GM21619 (cell line): ENCODE measurements around the gene VWA3B.
"Not testable (repeated sequence)": the region's sequence is repeated elsewhere in the genome, so short reads cannot be mapped to it uniquely, and the experiment has no call there.

ENCODE experiments used
- ATAC-seq: cut with Tn5 transposase; IDR thresholded peaks from one replicate; pipeline ENCODE4 v1.9.1; 2021; ENCODE audit not compliant: unreplicated experiment

The VWA3B gene, protein sequence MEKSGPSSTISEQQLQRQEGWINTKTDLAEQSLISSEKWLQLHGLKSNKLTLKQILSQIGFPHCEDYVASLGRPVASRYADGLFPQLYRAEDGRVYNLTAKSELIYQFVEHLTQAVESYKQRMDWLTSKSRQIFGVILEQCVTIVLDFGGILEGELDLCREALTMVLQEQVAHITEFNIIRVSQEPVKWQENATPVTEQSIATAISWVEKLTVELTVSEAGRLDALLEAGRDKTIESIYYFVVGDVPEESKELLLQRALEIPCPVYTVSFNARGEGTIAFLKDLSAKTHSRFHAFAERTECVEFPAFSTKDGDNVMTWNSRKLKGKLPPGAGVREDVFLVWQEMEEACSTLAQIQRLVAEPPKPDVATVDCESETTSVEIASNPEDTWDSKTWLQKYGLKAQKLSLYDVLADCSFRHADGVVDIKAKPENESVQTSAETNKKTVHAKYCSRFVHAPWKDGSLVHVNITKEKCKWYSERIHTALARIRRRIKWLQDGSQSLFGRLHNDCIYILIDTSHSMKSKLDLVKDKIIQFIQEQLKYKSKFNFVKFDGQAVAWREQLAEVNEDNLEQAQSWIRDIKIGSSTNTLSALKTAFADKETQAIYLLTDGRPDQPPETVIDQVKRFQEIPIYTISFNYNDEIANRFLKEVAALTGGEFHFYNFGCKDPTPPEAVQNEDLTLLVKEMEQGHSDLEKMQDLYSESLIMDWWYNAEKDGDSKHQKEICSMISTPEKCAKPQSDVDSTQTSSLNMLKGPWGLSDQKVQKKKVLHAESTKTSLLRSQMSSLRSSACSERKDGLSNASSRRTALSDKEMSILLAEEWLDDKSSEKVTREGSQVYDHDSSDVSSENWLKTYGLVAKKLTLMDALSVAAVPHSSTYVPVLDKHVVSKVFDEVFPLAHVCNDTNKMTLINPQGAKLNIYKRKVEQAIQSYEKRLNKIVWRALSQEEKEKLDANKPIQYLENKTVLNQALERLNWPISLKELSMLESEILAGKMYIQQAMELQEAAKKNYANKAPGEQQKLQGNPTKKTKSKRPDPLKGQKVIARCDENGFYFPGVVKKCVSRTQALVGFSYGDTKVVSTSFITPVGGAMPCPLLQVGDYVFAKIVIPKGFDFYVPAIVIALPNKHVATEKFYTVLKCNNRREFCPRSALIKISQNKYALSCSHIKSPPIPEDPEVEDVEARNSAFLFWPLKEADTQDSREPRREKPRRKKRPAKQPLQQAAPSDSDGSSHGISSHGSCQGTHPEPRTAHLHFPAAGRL (N-terminal part only)

DNA sequence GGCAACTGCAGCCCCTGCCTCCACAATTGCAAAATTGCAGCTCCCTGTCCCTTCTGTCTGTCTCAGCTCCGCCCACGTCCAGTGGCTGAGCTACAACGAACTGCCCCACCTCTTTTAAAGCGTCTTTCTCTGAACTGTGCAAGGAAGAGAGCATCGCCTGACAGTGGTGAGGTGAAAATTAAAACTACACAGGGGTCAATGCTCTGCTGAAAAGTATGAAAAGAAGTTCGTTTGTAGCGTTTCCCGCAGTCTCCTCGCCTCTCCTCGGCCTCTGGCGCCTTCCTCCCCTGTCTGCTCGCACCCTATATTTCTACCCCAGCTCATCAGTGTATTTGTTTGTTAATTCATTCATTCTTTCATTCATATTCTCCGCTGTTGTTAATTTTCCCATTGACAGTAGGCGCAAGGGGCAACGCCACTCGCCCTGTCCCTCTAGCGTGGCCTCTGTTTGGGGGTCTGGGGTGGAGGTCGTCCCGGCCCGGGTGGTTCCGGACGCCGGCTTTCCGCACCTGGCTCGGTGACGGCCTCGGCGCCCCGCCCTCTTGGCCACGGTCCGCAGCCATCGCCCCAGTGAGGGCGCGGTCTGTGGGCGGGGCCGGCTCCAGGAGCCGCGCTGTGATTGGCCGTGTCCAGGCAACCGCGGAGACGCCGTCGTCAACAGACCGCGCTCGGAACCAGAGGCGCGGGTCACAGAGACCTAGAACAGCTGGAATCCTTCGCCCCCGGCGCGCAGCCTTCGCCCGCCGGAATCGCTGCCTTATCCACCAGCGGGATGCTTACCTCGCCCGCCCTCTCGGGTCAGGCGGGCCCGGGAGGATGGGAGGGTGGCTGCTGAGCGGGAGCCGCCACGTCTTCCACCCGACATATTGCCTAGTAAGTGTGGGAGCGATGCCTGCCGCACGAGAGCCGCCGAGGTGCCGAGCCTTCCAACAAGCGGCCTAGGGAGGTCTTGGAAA, at the start of gene VWA3B:
Gene VWA3B, plus strand, starts transcription at position 677 of the 956 bp plus-strand sequence. CDS start 5,926 bp downstream, outside the sequence.
- peak; percentile 90 for ATAC-seq

DNA sequence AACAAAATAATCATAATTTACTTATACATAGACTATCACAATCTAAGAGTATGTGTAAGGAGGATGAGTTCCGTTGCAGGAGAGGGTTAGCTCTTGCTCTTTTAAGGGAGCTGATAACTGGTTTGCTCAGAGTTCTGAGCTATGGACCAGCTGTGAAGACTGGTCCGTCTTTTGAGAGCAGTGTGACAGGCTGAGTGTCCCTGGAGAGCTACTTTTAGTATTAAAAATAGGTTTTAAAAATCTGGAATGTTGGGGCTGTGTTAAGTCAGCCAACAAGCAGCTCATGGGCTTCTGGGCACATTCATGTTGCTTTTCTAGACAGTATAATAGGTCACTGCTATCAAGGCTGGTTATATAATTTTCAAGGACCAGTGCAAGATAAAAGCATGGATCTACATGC, 49.8 kb upstream of the VWA3B start:
- no peak for ATAC-seq

DNA sequence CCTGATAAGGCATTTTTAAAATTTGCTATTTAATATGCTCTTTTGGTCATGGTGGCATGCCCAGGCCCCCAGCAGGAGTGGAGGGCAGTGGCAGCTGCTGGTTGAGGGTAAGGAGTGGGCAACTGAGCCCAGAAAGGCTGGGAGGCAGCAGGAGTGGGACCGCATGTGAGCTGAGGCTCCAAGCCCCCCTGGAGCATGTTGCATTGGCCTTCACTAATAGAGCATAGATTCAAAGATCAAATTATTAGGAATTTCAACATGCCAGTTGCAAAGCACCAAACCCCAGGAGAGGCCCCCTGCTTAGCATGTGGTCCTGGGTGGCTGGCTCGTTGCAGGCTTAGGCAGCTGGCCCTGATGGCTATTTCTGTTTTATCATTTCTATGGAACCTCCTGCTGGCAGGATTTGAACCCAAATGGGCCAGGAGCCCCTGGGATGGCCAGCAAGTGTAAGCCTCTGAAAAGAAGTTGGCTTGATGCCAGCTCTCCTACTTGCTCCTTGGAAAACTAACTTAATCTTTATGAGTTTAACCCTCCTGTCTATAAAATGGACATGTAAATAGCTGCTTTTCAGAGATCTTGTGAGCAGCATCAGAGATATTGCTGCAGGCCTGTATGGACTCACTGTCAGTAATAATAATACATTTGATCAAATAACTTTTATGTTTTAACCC, 49.2 kb upstream of the VWA3B start:
- ATAC-seq, result no peak

DNA sequence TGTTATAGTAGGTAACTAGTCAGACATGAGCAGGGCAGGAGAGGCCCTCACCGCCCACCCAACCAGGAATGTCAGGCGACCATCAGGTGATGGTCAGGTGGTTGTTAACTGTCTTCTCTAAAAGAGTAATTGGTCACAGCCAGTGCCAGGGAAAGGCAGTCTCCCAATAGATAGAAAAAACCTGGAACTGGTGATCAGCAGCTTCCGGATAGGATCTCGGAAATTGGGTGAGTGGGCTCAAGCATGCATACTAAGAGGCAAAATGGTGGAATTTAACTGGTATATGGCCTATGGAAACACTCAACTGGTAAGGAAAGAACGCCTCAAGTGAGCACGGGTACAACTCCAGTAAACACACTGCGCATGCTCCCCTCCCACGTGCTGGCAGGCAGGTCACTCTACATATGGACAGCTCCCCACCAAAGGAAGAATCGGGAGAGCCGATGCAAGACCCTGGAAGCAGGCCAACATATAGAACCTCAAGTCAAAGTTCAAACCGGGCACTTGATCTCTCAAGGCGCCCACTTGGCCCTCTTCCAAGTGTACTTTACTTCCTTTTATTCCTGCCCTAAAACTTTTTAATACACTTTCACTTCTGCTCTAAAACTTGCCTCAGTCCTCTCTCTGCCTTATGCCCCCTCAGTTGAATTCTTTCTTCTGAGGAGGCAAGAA, 47.7 kb upstream of the VWA3B start:
- ATAC-seq, result no peak

DNA sequence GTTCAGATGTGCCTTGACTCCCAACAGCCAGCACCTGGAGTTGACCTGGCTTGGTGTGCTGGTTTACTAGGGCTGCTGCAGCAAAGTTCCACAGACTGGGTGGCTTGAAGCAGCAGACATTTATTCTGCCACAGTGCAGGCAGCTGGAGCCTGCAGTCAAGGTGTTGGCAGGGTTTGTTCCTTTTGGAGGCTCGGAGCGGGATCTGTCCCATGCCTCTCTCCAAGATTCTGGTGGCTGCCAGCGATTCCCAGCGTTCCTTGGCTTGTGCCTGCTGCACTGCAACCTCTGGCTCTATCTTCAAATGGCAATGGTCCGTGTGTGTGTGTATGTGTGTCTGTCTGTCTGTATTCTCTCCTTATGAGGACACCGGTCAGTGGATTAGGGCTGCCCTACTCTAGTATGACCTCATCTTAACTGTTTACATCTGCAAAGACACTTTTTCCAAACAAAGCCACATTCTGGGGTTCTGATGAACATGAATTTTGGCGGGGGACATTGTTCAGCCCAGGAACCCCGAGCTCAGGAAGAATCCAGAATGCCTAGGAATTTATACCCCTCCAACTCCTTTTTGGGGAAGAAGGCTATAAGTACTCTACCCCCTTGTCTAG, 46.5 kb upstream of the VWA3B start:
- ATAC-seq, result no peak

DNA sequence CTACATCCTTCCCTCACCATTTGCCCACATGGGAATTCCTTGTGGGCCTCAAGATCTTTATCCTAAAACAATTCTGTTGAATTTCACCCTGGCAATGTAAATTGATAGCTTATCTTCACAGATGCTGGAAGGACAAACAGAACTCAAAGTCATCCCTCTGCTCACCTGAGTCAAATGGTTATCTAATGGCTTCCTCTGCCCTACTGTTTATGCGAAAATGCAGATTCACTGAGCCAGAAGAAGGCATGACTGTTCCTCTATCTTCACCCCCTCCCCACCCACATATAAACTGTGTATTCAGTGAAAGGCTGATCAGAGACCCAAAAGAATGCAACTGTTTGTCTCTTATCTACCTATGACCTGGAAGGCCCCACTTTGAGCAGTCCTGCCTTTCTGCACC, 43.9 kb upstream of the VWA3B start:
- ATAC-seq, result no peak

DNA sequence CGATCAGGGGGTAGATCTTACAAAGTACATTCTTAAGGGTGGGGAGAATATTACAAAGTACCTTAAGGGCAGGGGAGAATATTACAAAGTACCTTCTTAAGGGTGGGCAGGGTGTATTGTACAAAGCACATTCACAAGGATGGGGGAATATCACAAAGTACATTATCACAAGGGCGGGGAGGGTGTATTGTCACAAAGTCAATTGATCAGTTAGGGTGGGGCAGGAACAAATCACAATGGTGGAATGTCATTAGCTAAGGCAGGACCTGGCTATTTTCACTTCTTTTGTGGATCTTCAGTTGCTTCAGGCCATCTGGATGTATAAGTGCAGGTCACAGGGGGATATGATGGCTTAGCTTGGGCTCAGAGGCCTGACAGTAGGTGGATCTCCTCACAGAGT, 42.2 kb upstream of the VWA3B start:
- not testable (repeated sequence) for ATAC-seq

DNA sequence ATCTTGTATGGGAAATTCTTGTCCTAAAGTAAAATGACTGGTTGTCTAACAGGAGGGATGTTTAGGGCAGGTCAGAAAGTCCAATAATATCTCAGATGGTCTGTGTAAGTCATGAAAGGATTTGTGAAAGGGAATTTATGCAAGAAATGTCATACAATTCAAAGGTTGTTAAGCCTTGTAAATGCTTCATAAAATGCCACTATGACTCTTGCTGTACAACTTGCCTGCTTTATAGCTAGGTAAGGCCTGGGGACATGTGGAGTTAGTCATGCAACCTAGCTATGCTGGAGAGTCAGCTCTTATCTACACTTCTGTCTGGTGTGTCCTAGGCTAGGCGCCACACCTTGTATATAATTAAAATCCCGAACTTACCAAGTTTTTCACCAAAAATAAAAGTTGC, 36.9 kb upstream of the VWA3B start:
- ATAC-seq, result no peak

DNA sequence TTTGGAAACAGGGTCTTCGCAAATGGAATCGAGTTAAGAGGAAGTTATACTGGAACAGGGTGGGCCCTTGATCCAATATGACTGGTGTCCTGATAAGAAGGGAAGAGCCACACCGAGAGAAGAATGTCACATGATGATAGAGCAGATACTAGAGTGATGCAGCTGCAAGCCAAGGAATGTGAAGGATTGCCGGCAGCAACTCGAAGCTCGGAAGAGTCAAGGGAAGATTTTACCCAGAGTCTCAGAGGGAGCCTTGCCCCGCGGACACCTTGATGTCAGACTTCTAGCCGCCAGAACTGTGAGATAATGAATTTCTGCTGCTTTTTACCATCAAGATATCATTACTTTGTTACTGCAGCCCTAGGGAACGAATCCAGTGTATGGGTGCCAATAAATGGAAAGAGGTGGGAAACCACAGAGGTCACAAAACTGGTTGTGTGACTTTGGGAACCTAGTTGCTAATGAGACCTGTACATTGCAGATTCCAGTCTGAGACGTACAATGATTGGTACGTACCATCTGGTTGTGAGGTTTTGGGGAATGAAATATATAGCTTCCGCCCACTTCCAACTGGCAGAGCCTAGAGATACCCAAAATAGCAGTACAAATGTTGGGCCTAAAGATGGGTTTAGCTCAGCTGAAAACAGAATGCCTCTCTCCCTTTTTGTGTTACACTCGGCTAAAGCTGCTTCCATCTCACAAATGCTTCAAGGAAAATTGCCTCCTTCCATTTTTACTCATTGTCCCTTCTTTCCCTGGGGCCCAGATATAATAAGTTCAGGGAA, 28.6 kb upstream of the VWA3B start:
- ATAC-seq, result no peak

DNA sequence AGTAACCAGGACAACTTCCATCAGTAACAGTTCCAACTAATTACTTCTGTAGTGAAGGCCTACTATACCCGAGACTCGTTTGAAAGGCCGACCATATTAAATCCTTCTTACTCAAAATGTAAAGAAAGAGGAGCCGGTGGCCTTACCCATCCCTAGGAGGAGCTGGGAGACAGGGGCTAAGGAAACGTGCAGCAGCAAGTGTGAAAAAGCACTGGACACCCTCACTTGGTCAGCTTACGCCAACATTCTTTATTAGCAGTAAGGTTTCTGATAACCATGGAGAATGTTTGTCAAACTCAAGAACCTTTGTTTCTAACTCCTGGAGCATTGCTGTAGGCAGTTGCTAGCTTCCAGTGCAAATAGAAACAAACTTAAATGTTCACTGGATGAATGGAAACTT, 26.7 kb upstream of the VWA3B start:
- ATAC-seq, result no peak

DNA sequence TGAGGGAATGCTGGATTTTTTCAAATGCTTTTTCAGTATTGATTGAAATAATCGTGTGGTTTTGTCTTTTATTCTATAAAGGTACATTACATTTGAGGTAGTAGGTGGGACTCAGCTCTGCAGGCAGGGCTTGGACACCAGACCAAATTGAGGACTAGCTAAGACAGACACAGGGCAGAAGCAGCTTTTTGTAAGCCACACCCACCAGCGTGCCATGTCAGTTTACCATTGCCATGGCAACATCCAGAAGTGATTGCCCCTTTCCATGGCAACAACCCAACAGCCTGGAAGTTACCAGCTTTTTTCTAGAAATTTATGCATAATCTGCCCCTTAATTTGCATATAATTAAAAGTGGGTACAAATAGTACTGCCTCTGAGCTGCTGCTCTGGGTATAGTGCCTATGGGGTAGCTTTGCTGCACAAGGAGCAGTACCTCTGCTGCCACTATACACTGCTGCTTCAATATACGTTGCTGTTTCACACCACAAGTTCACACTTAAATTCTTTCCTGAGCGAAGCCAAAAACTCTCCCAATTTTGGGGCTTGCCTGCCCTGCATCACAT, 23.6 kb upstream of the VWA3B start:
- ATAC-seq, result no peak

DNA sequence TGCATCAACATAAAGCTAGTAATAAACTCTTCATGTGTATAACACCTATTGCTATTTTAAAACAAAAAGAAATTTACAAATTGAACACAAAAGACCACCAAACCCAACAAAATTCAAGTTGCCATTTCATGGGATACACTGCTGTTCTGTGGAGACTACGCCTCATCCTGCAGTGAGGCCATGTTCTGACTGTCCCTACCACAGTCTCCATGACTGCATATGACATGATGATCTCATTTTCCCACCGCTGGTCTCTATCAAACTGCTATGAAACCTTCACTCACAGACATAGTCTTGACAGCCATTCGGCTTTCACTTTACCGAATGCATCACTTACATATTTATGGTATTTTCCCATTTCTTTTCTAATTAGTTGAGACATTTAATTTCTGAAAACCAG, 21.2 kb upstream of the VWA3B start:
- ATAC-seq, result no peak

DNA sequence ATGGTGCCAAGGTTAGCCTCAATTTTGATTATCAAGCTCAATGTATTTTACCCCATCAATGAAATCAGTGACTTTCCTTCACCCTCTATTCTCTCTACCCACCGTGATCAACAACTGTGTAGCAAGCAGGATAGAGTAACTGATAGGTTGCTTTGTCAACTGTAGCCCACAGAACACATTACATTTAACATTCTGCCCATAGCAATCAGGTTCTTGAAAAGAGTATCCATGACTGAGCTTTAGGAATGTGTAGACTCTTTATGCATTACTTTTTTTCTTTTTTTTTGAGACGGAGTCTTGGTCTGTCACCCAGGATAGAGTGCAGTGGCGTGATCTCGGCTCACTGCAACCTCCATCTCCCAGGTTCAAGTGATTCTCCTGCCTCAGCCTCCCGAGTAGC, 19.8 kb upstream of the VWA3B start:
- ATAC-seq, result no peak

DNA sequence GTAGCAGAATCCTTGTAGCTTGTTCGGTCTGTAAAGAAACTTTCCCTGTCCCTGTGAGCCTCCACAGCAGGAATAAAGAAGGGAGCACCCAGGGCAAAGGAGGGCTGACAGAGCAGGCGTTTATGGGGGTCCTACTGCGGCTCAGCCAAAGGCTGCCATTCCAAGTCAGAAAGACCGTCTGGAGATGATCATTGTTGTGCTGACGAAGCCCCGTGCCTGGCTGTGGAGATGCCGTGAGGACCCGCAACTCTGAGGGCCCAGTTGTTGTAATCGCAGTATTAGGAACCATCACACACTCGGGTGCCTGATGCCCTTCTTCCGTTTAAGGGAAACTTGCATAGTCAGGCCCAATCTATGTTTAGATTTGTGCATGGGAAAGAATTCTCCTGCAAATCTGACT, 16.9 kb upstream of the VWA3B start:
- no peak for ATAC-seq

DNA sequence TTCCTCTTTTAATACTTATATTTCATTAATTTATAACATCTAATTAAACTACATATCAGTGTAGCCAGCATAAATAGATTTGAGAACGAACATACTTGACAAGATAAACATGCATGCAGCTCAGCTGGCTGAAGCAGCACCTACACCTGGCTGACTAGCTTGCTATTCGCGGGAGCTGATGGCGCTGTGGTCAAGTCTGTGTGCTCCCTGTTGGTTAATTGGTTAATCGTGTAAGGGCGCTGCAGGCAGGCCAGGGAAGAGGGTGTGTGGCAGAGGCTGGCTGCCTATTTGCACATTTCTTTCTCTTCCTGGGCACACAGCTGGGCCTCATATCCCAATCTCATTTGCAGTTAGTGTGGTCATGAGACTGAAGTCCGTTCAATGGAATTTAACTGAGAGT, 14.5 kb upstream of the VWA3B start:
- ATAC-seq, result no peak

DNA sequence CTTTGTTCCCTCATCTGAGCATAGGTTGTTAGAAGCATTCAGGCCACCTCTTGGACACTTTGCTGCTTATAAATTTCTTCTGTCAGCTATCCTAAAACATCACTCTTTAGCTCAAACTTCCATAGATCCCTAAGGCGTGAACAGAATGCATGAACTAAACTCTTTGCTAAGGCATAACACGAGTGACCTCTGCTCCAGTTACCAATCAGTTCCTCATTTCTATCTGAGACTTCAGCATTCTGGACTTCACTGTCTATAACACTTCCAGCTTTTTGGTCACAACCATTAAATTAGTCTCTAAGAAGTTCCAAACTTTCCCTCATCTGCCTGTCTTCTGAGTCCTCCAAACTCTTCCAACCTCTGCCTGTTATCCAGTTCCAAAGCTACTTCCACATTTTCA, 8.3 kb upstream of the VWA3B start:
- ATAC-seq, result no peak

DNA sequence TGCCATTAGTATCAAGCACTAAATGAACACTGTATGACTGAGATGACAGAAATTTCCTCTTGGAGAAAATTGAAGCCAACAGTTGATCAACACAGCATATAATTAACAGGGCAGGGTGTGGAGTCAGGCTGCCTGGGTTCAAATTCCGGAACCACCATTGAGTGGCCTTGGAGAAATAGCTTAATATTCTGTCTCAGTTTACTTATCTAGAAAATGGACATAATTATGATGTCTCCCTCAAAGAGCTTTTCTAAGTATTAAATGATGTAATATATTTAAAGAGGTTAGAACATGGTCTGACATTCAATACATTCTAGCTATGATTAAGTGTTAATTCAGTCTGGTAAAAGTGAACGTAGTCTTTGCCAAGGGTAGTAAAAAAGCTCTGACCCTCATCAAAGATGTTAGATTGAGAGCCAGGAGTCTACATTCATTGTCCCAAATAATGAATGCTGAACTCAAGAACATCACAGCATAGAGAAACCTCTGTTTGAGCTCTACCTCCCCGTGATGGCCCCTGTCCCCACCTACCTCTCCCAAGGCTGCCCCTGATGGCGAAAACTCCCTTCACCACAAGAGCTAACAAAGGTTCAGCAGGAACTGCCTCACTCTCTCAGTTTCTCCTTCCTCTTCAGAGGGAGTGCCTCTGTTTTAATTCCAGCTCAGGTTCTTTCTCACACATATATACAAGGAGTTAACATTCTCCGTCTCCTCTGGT, 2.7 kb upstream of the VWA3B start:
- ATAC-seq, result no peak
